HFF-Myc (cell line): ENCODE results near the gene LASP1NB.
"Not testable (repeated sequence)": the region's sequence is repeated elsewhere in the genome, so short reads cannot be mapped to it uniquely, and the experiment has no call there.

ENCODE experiments used
- DNase-seq: peaks from one replicate; pipeline ENCODE4 v3.0.0-alpha.2; 2011; ENCODE audit warnings: low read depth; ENCODE audit errors: extremely low read depth
- H3K4me3 ChIP-seq: replicated peaks from 2 replicates; pipeline ENCODE4 v1.5.1; 2011; ENCODE audit warnings: low read depth, mild to moderate bottlenecking, control low read depth, low read length
- TF ChIP-seq, protein P1 (sequence below): IDR thresholded peaks from 2 replicates; pipeline ENCODE4 v1.5.1; 2012; ENCODE audit warnings: mild to moderate bottlenecking, low read depth, low read length, control low read depth; ENCODE audit errors: missing control alignments

The LASP1NB gene

DNA sequence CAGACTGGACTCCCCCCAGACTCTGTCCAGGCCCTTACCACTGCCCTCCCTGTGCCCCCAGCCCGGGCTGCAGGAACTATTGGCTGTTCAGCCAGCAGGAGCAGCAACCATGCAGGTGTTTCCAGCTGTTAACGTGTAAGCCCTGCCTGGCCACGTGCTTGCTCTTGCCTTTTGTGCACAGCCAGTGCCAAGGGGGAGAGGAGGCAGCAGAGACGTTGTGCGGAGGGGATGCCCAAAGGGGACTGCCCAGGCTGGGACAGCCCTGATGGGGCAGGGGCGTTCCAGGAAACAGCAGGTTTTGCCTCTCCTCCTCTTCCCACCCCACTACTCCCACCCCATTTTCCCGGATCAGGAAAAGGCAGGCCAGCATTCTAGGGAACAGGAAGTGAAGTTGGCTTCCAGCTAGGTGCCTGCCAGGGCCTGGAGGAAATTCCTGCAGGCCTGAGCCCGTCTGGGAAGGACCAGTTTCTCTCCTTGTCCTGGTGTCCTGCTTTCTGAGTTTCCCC is 16.7 kb upstream of the LASP1NB start:
- H3K4me3 ChIP-seq, result no peak overlapping the region
- DNase-seq, result no peak
- TF ChIP-seq, protein P1, sequence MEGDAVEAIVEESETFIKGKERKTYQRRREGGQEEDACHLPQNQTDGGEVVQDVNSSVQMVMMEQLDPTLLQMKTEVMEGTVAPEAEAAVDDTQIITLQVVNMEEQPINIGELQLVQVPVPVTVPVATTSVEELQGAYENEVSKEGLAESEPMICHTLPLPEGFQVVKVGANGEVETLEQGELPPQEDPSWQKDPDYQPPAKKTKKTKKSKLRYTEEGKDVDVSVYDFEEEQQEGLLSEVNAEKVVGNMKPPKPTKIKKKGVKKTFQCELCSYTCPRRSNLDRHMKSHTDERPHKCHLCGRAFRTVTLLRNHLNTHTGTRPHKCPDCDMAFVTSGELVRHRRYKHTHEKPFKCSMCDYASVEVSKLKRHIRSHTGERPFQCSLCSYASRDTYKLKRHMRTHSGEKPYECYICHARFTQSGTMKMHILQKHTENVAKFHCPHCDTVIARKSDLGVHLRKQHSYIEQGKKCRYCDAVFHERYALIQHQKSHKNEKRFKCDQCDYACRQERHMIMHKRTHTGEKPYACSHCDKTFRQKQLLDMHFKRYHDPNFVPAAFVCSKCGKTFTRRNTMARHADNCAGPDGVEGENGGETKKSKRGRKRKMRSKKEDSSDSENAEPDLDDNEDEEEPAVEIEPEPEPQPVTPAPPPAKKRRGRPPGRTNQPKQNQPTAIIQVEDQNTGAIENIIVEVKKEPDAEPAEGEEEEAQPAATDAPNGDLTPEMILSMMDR, result no peak

DNA sequence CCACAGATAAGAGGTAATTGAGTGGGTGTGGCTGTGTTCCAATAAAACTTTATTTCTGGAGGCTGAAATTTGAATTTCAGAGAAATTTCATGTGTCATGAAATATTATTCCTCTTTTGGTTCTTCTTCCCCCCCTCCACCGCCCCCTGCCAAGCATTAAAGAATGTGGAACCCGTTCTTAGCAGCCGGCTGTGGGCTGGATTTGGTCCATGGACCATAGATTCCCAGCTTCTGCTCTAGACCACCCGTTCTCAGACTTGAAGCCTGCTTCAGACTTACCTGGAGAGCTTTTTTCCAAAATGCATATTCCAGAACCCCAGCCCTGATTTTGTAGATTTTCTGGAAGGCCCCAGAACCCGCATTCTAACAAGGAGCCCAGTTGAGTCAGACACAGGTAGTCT is 15.1 kb upstream of the LASP1NB start:
- TF ChIP-seq, protein P1, result no peak
- DNase-seq, result no peak
- H3K4me3 ChIP-seq, result no peak overlapping the region

DNA sequence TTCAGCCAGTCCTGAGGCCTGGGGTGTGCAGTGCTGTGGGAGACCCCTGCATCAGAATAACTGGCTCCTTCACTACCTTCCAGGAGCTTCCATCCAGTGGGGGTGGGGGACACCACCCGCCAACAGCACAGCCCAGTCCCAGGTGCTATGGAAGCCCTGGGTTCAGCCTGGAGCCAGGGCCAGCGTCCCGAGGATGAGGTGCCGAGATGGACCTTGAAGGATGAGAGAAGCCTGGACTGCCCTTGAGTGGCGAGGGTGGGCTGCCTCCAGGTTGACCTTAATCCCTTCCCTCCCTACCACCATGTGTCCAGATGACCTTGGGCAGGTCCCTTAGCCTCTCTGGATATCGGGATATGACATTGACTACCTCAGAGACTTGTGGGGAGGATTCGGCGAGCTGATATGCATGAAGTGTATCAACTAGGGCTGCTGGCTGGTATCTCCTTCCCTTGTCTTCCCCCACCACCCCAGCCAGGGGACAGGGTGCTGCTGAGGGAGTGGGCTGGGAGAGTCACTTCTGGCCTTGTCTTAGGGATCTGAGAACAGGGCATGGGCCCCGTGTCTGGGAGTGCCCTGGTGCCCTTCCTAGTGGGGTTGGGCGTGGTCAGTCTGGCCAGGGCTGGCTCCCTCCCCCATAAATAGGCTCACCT is 14.2 kb upstream of the LASP1NB start:
- TF ChIP-seq, protein P1, result no peak
- H3K4me3 ChIP-seq, result no peak overlapping the region
- no peak for DNase-seq

DNA sequence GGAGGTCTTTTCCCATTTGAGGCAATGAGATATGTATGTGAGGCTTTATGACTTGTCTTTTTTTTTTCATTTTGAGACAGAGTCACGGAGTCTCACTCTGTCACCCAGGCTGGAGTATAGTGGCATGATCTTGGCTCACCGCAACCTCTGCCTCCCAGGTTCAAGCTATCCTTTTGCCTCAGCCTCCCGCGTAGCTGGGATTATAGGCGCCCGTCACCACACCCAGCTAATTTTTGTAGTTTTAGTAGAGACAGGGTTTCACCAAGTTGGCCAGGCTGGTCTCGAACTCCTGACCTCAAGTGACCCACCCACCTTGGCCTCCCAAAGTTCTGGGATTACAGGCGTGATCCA is 13.7 kb upstream of the LASP1NB start:
- not testable (repeated sequence) for H3K4me3 ChIP-seq, DNase-seq

DNA sequence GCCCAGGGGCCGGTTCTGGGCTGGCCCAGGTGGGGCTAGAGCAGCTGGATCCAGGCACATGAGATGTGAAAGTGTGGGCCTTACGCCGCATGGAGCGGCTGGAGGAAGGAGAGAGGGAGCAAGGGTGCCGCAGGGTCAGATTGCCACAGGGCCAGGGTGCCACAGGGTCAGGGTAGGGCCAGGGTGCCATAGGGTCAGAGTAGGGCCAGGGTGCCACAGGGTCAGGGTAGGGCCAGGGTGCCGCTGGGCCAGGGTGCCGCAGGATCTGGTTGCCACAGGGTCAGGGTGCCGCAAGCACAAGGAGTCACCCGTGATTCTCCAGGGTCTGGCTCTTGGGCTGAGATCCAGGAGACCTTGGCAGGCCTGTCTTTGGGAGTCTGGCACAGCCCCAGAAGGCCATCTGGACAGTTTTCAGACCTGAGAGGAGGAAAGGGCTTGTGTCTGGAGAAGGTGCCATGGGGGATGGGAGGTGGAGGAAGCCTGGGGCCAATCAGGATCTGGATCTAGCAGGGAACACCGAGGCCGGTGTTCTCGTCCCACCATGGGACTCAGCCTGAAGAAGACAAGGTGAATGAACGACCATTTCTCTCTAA is 13.1 kb upstream of the LASP1NB start:
- H3K4me3 ChIP-seq, result no peak overlapping the region
- TF ChIP-seq, protein P1, result no peak
- DNase-seq, result no peak

DNA sequence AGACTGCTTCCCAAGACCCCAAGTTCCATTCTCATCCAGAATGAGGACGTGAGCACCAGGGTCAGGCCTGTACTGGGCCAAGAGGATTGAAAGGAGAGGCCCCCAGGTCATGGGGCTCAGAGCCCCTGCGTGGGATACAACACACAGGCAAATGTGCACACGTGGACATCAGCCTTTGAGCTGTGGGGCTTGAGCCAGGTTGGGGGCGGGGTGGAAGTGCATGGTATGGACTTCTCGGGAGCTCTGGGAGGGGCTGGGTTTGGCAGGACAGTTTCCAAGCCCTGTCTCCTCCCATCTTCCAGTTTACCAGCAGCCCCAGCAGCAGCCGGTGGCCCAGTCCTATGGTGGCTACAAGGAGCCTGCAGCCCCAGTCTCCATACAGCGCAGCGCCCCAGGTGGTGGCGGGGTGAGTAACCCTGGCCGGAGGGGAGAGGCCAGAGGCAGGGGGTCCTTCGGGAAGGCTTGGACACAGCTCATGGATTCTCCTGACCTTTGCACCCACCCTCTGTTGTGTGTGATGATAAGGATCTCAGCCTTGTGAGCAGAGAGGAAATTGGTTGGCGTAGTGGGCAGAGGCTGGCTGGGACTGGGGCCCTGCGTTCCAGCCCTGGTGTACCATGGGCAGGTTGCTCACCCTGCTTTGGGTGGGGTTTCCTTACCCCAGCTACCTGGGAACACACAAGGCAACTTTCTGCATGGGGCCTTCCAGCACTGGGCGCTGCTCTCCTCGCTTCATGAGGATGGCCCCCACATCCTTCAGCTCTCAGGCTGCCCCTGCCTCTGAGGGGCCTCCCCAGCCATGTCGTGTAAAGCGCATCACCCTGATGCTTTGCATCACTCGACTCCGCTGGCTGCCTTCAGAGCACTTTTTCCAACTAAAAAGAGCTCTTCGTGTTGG is 10.4 kb upstream of the LASP1NB start:
- DNase-seq, result no peak
- TF ChIP-seq, protein P1, result no peak

DNA sequence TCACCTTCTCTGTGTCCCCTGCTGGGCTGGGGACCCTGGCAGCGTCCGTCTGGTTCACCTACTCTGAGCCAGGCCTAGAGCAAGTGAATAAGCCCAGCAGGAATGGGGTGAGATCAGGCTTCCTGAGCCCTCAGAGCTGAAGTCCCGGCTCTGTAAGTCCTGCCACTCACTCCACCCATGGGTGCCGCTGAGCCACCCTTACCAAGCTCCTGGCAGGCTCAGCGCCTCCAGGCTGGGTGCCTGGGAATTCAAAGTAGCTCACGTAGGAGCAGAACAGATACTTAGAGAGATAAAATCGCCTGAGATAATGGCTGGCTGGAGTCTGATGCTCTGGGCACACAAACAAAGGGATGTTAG is 9.8 kb upstream of the LASP1NB start:
- H3K4me3 ChIP-seq, result no peak overlapping the region
- no peak for DNase-seq
- TF ChIP-seq, protein P1, result no peak

More for the DNA sequence above, 10.4 kb upstream of the LASP1NB start:
- H3K4me3 ChIP-seq, result no peak overlapping the region
